Testis (tissue), 3 donors: ENCODE results near the gene QPCT. TPM values are rescaled to one million over a fixed set of nuclear protein-coding genes. Genes with fewer than 3 reads are reported as not detected.

Source experiments
- DNase-seq: peaks from one replicate; pipeline ENCODE4 v3.0.0-alpha.2; 2019
- H3K27ac ChIP-seq, 2 donors: fragments of 200-600 bp; sonication (generic); one replicate each; pipeline ENCODE4 v1.5.1; 2019
- H3K27me3 ChIP-seq: fragments of 200-600 bp; sonication (generic); one replicate; pipeline ENCODE4 v1.5.1; 2019
- H3K36me3 ChIP-seq: fragments of 200-600 bp; sonication (generic); one replicate; pipeline ENCODE4 v1.5.1; 2017; ENCODE audit warnings: low read depth; ENCODE audit errors: missing control alignments
- H3K4me1 ChIP-seq: fragments of 200-600 bp; sonication (generic); one replicate; pipeline ENCODE4 v1.5.1; 2019
- H3K4me3 ChIP-seq, 2 donors: fragments of 200-600 bp; sonication (generic); one replicate each; pipeline ENCODE4 v1.5.1; 2017 to 2019
- H3K9me3 ChIP-seq: fragments of 200-600 bp; sonication (generic); one replicate; pipeline ENCODE4 v1.5.1; 2017
- POLR2A ChIP-seq: fragments of 450-650 bp; IDR thresholded peaks from one replicate; pipeline ENCODE4 v1.6.1; 2017; ENCODE audit warnings: antibody characterized with exemption, mild to moderate bottlenecking, moderate library complexity
- WGBS, 2 donors: methylation state at CpG; one replicate each; pipeline ENCODE4 v1.1.5; 2018; 5-methylcytosine and 5-hydroxymethylcytosine counted together
- intact Hi-C: fragments of 100-400 bp; cut with DNase I; formaldehyde crosslinking; loops from one replicate; pipeline ENCODE4 v1.15.1; 2023; ENCODE audit warnings: low total_unique reads
- polyA plus RNA-seq: library from polyadenylated mRNA; stranded (reverse); fragments of 350-450 nt; fragmentation: Illumina TruSeq; extraction: RNeasy Lipid Tissue Mini Kit (QIAGEN cat#74804); gene quantifications from one replicate; pipeline ENCODE4 v1.2.3, GENCODE V29; 2014; ENCODE audit warnings: low read depth, low replicate concordance; ENCODE audit not compliant: insufficient read depth
- total RNA-seq, 2 donors: library from RNA; depleted of rRNA; stranded (reverse); fragments of >200 nt; gene quantifications; one replicate each; pipeline ENCODE4 v1.2.3, GENCODE V29; 2016
- TF ChIP-seq, protein P1 (sequence below), 3 experiments: fragments of 450-650 bp in 2 of 3; fragments of 200-600 bp in 1 of 3; sonication (generic) in 1 of 3; IDR thresholded peaks; one replicate each; pipeline ENCODE4 v1.5.1; 2016 to 2019; ENCODE audit warnings: antibody characterized with exemption in 3 of 3, mild to moderate bottlenecking in 2 of 3, moderate library complexity in 1 of 3

QPCT gene
- total and polyA plus RNA-seq, 3 donors from 2014 or later, result 2.9 to 5.6 (median 3.2) TPM

GRCh38 chr2:37300578-37300977 is 43.9 kb upstream of the QPCT start:
- WGBS, 2 donors, result 89 to 93% methylated on average over 4 of the region's 4 CpGs
- TF ChIP-seq, protein P1, sequence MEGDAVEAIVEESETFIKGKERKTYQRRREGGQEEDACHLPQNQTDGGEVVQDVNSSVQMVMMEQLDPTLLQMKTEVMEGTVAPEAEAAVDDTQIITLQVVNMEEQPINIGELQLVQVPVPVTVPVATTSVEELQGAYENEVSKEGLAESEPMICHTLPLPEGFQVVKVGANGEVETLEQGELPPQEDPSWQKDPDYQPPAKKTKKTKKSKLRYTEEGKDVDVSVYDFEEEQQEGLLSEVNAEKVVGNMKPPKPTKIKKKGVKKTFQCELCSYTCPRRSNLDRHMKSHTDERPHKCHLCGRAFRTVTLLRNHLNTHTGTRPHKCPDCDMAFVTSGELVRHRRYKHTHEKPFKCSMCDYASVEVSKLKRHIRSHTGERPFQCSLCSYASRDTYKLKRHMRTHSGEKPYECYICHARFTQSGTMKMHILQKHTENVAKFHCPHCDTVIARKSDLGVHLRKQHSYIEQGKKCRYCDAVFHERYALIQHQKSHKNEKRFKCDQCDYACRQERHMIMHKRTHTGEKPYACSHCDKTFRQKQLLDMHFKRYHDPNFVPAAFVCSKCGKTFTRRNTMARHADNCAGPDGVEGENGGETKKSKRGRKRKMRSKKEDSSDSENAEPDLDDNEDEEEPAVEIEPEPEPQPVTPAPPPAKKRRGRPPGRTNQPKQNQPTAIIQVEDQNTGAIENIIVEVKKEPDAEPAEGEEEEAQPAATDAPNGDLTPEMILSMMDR (IDR thresholded peaks at IDR 0.05), result no peak
- TF ChIP-seq POLR2A, result no peak
- Histone ChIP-seq H3K9me3 (no peaks in the 10 kb centered on the region), H3K4me1 (no peaks in the 10 kb centered on the region), H3K27me3 (no peaks in the 10 kb centered on the region), H3K27ac (no peak overlapping the region), H3K4me3 (no peak overlapping the region), H3K36me3 (no peaks in the 10 kb centered on the region)
- intact Hi-C loops, result no loop called here
- DNase-seq, result no peak

DNA sequence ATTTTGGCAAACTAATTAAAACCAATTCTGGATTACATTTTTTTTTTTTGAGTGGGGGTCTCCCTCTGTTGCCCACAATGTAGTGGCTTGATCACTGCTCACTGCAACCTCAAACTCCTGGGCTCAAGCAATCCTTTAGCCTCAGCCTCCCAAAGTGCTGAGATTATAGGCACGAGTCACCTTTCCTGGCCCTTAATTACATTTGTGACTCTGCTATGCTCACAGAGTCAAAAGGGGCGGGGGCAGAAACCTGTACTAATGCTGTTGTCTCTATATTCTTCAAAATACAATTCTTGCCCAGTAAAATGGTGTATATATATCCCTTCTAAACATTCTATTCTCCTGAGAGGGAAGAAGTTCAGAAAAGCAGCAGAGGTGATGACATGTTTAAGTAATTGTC is 43.0 kb upstream of the QPCT start:
- no peak for DNase-seq
- intact Hi-C loops, result no loop called here
- 75 to 80% methylated on average over 2 of the region's 2 CpGs for WGBS, 2 donors
- TF ChIP-seq POLR2A, result no peak
- TF ChIP-seq, protein P1 (IDR thresholded peaks at IDR 0.05), result no peak
- Histone ChIP-seq H3K36me3 (no peaks in the 10 kb centered on the region), H3K27me3 (no peaks in the 10 kb centered on the region), H3K4me1 (no peaks in the 10 kb centered on the region), H3K9me3 (no peaks in the 10 kb centered on the region), H3K4me3 (no peak overlapping the region), H3K27ac (no peak overlapping the region)

DNA sequence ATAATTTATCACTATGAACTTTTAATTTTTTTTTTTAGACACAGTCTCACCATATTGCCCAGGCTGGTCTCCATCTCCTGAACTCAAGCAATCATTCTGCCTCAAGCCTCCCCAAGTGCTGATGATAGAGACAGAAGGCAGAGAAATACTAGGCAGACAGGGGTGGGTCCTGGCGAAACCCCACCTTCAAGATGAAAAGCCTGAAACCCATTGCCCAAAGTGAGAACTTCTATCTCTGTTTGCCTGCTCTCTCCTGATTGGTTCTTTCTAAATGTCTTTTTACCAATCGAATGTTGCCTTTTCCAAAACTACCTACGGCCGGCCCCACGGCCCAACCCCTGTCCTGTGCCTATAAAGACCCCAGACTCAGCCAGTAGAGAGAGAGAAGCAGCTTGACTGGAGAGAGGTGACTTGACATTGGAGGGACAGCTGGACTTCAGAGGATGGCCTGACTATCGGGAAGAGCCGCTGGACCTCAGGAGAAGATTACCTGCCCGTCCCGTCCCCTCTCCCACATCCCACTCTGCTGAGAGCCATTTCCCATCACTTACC is 41.7 kb upstream of the QPCT start:
- Histone ChIP-seq H3K27me3 (no peaks in the 10 kb centered on the region), H3K36me3 (no peaks in the 10 kb centered on the region), H3K4me3 (no peak overlapping the region), H3K4me1 (no peaks in the 10 kb centered on the region), H3K27ac (no peak overlapping the region), H3K9me3 (no peaks in the 10 kb centered on the region)
- no peak for DNase-seq
- intact Hi-C loops, result no loop called here
- TF ChIP-seq, protein P1 (IDR thresholded peaks at IDR 0.05), result no peak
- no peak for TF ChIP-seq POLR2A
- 91 to 97% methylated on average over 9 of the region's 9 CpGs for WGBS, 2 donors

DNA sequence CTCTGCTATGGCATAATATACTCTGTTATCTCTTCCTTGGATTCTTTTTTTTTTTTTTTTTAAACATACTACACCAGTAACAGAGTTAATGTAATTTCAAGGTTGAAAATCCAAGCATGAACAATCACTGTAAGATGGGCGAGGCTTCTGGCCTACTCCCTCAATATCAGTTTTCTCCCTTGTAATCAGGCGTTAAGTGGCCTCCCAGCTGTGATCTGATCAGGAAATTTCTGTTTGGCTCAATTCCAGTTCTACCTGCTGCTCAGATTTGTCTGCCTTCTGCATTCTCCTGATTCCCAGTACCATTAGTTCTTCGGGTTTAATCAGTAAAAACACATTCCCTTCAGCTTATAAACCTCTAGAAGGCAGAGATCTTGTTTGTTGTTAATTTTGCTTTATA is 38.4 kb upstream of the QPCT start:
- Histone ChIP-seq H3K27ac (no peak overlapping the region), H3K27me3 (no peaks in the 10 kb centered on the region), H3K4me3 (no peak overlapping the region), H3K9me3 (no peaks in the 10 kb centered on the region), H3K36me3 (no peaks in the 10 kb centered on the region), H3K4me1 (no peaks in the 10 kb centered on the region)
- WGBS, 2 donors, result 77 to 79% methylated on average over 3 of the region's 3 CpGs
- no peak for DNase-seq
- no peak for TF ChIP-seq POLR2A
- TF ChIP-seq, protein P1 (IDR thresholded peaks at IDR 0.05), result no peak
- intact Hi-C loops, result no loop called here

DNA sequence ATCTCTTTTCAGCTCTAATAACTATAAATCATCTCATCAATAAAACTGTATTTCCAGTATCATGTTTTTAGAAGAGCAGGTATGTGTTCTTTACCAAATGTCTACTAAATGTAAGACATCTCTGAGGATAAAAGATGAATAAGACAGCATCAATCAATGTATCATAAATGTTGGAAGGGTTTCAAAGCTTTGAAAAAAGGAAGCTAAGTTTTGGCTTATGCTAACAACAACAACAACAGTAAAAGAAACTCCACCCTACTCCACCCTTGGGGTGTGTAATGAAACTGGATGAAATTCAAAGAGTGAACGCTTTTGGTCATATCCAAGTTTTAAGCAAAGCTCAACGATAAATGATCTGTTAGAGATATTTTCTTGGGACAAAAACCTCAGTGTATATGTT is 36.9 kb upstream of the QPCT start:
- DNase-seq, result no peak
- Histone ChIP-seq H3K27me3 (no peaks in the 10 kb centered on the region), H3K27ac (no peak overlapping the region), H3K36me3 (no peaks in the 10 kb centered on the region), H3K4me1 (no peaks in the 10 kb centered on the region), H3K9me3 (no peaks in the 10 kb centered on the region), H3K4me3 (no peak overlapping the region)
- TF ChIP-seq, protein P1 (IDR thresholded peaks at IDR 0.05), result no peak
- no peak for TF ChIP-seq POLR2A
- 84 to 92% methylated on average over 2 of the region's 2 CpGs for WGBS, 2 donors
- intact Hi-C loops, result no loop called here
